DMS114 treated with DMSO at 0.1 percent for 48 hours (cell line): ENCODE measurements around the gene CARD11.

Experiments
- DNase-seq: peaks from one replicate; lab custom pipeline; 2025; ENCODE audit not compliant: unreplicated experiment; lab: John Stamatoyannopoulos, UW

The CARD11 gene

DNA sequence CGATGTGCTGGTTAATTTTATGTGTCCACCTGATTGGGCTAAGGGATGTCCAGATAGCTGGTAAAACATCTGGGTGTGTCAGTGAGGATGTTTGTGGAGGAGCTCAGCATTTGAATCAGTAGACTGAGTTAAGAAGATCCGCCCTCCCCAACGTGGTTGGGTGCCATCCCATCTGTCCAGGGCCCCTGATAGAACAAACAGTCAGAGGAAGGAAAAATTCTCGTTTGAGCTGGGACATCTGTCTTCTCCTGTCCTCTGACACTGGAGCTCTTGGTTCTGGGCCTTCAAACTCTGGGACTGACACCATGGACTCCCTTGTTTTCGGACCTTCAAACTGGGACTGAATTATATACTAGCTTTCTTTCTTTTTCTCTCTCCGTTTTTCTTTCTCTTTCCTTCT lies 59.6 kb downstream of the CARD11 start:
- DNase-seq, result no peak

DNA sequence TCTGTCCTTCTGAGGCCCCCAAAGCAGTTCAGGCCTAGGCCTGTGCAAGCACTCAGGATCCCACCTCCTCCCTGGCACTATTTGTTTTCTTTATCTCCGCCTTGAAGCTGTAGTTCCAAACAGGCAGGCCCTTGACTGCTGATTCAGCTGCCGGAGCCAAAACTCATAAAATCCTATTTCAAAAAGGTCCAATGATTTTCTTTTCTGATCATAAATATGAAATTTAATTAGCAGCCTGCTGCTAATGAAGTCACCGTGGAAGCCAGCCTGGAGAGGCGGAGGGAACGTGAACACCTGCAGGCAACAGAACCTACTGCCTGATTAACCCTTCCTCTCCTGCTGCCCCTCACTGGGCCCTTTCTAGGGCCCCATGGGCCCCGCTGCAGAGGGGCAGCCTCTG lies 60.1 kb downstream of the CARD11 start:
- no peak for DNase-seq

DNA sequence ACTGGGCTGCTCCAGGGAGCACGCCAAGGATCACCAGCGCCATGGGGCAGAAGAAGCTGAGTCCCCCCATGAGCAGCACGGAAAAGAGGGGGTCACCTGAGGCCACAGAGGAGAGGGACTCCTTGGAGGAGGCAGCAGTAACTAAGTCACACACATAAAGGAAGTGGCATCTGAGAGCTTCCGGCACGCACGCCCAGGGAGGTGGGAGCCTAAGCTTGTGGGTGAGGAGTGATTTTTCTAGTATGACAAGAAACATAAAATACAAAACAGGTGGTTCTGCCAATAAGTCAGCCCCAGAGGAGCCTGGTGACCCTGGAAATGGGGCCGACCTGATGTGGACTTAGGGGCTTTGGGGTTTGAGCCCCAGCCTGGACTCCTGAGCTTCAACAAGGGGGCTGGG lies 60.8 kb downstream of the CARD11 start:
- DNase-seq, result no peak

DNA sequence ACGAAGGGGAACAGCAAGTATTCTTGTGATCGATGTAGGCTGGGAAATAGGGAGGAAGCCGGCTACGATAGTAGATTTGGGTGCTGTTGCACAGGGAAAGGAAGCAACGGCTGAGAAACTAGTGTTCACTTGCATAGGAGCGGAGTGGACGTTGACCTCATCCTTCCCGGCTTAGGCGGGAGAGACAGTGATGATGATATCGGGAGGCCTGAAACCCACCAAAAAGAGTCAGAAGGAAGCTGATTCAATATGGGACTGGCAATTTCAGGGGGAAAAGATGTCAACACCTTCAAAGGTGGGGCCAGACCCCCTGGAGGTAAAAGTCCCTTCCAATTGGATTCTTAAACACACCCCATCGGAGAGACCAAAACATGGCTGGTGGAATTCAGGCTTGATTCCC lies 61.3 kb downstream of the CARD11 start:
- no peak for DNase-seq

DNA sequence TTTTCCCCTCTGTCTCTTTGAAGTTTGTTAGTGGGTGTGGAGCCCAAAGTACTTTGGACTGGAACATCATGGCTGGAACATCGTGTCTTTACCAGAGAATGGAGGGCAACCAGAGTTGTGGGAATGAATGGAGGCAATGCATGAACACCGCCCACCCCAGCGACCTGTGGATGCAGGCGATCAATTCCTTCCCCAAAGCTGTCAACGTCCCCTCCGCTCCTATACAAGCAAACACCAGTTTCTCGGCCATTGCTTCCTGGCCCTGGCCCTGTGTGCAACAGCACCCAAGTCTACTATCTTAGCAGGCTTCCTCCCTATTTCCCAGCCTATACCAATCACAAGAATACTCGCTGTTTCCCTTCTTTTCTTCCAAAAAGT lies 62.6 kb downstream of the CARD11 start:
- no peak for DNase-seq

DNA sequence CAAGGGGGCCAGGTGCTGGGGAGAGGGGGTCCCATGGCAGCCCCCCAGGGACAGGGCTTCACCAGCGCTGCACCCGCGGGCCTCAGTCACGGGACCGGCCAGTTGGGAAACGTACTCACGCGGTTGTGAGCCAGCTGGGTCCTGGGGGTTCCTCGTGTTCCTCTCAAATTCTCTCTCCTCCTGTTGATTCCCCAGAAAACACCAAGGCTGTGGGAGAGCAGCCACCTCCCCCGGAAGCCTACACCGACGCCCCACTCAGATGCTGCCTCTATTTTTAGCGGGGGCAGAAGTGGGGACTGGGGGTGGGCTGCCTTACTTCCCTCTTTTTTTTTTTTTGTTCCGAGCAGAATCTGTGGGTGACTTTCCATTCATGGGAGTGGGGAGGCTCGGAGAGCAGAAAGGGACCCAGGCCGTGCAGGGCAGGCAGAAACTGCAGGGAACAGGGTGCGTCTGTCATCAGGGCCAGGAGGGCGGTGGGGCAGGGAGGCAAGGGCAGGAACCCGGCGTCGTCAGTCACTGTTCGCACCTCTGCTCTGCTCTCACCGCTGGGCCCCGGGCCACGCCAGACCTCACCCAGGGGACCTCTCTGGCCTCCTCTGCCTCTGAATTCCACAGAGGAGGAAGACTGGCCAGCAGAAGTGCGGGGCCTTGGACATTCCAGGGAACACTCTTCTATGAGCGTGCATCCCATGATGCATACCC lies 63.1 kb downstream of the CARD11 start:
- no peak for DNase-seq

DNA sequence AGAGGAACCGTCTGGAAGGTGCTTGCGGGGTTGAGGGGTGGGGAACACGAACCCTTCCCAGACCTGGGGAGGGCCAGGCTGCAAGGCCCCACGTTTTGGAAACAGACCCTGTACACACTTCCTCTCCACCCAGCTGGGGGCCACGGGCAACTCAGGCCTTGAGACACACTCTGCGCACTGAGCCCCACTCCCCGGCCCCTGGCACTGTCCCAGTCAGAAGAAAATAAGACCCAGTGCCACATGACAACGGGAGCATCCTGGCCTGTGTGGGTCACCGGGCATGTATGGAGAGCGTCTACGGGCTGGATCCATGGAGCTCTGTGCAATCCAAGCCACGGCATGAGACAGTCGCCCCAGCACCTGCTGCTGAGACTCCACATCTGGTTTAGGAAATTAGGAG lies 63.7 kb downstream of the CARD11 start:
- no peak for DNase-seq

DNA sequence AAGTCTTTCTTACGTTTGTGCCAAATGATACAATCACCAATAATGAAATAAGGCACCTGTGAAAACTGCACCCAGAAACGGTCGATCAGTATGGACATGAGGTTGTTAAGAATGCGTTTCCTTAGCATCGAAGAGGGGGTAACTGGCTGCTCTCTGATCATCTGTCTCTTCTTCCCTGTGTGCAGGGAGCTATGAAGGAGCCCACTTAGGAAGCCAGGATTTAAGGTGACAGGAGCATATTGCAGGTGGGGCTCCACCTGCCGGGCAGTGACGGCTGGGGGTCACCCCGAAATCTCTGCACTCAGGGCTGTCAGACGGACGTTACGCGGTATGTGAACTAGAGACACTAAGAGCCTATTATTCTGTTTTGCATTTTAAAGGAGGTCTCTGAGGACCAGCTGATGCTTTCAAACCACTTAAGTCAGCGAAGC lies 64.5 kb downstream of the CARD11 start:
- DNase-seq, result no peak

DNA sequence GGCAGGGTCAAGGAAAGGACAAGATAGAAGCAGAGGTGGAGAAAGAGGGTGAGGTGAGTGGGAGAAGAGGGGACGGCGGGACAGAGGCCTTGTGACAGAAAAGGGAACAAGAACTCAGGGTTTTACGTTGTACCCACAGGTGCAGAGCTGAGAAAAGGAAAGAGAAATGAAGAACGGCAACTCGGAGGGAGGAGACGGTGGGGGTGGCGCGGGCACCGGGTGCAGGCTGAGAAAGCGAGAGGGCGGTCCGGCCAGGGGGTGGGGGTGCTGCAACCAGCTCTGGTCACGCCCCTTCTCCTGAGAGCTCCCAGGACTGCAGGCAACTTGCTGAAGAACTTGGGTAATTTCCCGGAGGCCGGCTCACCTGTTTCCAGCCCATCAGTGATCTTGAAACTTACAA lies 65.3 kb downstream of the CARD11 start:
- DNase-seq, result no peak

DNA sequence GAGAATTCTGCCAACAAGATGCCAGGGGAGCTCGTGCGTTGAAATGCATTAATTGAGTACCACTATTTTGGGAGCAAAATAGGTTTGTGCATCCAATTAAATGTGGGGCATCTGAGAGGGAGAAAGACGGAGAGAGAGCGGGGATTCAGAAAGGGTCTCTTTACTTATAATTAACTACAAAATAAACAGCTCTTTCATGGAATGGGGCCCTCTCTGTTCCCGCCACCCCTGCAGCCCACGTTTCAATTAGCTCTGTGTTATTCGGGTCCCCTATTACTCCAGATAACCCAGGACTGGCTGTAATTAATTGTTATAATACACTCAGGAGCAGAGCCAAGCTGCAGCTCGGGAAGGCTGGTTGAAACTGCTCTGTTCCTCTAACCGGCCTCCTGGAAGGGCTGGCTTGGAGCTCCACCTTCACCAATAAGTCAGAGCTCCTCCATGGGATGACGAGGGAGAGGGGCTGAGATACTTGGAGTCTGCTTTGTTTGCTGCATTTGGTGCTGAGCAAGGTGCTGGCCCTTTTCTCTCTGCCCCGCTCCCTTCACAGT lies 67.8 kb downstream of the CARD11 start:
- no peak for DNase-seq

DNA sequence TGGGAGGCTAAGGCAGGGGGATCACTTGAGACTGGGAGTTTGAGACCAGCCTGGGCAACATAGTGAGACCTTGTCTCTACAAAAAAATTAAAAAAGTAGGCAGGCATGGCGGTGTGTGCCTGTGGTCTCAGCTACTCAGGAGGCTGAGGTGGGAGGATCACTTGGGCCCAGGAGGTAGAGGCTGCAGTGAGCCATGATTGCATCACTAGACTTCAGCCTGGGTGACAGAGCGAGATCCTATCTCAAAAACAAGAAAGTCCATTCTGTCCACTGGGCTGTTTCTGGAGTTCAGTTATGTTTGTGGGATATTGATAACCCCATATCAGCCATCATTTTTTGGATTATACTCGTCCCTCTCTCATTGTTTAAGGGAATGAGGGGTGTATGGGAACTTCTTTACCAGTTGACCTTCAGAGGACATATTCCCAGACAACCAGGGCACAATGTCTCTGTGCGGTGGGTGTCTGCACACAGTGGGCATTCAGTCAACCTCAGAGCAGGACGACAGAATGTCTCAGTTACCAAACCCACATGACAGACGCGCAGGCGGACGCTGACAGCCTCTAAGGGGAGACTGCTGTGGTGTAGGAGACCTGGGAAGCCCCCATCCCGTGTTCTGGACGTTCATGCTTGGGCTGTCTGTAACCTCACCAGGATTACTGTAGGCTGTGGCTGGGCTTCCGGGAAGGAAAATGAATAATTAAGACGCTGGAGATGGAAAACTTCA lies 69.4 kb downstream of the CARD11 start:
- no peak for DNase-seq

DNA sequence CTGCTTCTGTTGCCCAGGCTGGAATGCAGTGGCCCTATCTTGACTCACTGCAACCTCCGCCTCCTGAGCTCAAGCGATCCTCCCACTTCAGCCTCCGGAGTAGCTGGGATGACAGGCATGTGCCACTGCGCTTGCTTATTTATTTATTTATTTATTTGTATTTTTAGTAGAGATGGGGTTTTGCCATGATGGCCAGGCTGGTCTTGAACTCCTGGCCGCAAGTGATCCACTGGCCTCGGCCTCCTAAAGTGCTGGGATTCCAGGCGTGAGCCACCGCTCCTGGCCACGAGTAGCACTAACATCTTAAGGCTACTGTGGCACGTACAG lies 70.9 kb downstream of the CARD11 start:
- no peak for DNase-seq

DNA sequence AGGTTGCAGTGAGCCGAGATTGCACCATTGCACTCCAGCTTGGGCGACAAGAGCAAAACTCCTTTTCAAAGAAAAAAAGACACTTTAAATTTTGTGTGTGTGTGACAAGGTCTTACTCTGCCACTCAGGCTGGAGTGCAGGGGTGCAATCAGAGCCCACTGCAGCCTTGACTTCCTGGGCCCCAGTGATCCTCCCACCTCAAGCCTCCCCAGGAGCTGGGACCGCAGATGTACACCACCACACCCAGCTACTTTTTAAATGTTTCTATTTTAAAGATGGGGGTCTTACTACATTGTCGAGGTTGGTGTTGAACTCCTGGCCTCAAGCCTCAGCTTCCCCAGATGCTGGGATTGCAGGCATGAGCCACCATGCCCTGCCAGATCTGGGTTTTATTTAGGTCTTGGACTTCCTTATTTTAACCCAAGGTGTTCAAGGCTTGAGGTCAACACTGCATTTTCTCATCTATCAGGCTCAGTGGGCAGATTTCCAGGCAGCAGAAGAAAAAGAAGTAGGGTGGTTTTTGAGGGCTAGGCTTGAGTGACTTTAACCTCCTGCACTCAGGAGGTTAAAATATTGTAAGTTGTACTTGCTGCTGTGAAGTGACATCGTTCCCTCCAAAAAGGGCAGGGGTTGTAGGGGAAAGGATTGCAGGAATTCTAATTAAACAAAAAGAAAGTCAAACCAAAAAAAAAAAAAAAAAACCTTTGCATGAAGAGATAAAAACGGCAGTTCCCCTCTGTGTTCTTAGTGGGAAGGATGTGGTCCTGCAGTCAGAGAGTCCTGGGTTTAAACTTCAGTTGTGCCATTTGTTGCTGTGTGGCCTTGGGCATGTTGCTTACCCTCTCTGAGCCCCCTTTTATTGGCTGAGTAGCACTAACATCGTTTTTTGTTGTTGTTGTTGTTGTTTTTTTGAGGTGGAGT lies 71.5 kb downstream of the CARD11 start:
- no peak for DNase-seq

DNA sequence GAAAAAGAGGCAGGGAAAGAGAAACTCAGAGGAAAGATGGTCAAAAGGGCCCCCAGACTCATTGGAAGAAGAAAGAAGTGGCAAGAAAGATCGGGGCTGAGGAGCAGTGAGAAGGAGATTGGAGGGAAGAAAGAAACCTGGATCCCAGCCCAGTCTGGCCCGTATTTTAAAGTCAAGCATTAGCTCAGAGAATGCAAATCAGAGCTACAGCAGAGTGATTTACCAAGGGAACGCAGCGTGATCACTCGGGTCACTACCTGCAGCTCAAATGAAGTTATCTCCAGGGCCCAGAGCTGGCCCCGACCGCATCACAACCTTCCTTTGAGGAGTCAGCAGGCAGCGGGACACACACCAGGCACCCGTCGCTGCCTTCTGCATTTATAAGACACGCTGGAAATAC lies 72.8 kb downstream of the CARD11 start:
- no peak for DNase-seq

DNA sequence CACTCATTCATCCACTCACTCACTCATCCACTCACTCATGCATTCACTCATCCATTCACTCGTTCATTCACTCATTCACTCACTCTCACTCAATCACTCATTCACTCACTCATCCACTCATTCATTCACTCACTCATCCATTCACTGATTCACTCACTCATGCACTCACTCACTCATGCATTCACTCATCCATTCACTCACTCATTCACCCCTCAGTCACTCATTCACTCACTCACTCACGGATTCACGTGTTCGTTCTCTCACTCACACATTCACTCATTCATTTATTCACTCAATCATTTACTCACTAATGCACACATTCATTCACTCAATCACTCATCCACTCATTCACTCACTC lies 73.4 kb downstream of the CARD11 start:
- no peak for DNase-seq

DNA sequence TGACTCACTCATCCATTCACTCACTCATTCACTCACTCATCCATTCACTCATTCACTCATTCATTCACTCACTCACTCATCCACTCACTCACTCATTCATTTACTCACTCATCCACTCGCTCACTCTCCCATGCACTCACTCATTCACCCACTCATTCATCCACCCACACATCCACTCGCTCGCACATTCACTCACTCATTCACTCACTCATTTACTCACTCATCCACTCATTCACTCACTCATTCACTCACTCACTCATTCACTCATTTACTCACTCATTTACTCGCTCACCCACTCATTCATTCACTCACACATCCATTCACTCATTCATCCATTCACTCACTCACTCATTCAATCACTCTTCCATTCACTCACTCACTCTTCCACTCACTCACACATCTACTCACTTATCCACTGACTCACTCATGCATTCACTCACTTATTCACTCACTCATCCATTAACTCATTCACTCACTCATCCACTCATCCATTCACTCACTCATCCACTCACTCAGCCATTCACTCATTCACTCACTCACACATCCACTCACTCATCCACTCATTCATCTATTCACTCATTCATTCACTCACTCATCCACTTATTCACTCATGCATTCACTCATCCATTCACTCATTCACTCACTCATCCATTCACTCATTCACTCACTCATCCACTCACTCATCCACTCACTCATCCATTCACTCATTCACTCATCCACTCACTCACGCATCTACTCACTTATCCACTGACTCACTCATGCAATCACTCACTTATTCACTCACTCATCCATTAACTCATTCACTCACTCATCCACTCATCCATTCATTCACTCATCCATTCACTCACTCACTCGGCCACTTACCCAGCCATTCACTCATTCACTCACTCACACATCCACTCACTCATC lies 74.0 kb downstream of the CARD11 start:
- no peak for DNase-seq

DNA sequence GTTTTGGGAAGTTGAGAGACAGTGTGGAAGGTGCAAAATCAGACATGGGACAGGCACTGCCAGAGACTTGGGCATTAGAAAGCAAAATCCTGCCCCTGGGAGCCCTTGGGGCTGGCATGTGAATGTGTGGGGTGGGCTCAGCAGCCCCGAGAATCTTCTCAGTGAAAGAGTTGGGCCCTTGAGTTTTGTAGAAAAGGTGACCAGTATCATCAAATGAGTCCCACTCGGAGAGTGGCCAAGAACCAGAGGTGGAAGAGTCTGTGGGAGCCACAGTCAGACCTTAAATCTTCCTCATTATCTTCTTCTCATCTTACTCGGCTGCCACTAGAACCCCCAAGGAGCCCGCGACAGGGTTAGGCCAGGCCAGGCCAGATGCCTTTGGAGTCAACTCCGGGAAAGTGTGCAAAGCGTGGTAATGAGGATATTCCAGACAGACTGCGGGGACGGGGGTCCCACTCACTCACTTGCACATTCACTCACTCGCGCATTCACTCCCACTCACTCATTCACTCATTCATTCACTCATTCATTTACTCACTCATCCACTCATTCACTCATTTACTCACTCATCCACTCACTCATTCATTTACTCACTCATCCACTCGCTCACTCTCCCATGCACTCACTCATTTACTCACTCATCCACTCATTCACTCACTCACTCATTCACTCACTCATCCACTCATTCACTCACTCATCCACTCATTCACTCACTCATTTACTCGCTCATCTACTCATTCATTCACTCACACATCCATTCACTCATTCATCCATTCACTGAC lies 74.9 kb downstream of the CARD11 start:
- DNase-seq, result no peak

DNA sequence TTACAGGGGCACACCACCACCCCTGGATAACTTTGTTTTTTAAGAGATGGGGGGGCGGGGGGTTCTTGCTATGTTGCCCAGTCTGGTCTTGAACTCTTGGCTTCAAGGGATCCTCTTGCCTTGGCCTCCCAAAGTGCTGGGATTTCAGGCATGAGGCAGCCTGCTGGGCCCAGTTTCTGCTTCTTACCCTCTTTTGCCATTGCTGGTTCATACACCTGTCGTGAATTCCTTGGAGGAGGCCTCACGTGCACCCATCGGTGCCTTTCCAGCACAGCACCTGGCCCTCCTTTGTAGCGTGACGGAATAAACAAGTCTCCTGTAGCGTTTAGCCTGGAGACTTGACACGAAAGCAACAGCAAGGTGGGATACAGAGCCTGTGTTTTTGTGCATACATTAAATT lies 75.5 kb downstream of the CARD11 start:
- no peak for DNase-seq

DNA sequence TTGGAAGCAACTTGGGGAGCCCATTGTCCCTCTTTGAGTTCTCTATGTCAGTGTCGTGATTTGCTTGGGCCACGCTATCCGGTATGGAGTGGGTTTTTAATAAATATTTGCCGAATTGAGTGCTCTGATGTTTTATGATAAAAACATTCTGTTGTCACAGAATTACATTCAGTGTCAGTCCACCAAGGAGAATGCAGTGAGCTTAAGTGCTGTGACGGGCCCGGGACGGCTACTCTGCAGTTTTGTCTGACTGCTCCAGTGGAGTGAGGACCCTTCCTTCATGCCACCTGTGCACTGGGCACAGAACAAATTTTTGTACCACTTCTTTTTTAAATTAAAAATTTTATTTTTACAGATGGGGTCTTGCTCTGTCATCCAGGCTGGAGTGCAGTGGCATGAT lies 76.0 kb downstream of the CARD11 start:
- no peak for DNase-seq

DNA sequence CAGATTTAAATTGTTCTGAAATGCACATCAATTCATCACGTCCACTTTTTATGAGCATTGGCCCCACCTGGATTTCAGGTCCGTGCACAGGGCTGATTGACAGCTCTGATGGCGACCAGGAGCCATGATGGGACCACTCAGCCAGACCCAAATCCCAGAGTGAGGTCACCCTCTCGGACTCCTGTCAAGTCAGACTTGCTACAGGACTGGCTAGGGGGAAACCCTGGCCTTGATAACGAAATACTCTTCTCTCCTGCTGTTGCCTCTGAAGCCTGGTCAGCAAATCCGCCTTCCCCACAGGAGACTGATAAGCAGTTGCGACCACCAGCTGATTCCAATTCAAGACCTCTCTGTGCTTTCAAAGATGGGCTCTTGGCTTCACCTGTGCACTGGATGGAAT lies 76.4 kb downstream of the CARD11 start:
- no peak for DNase-seq
